K562 (cell line): ENCODE results near the gene AZU1. TPM values are rescaled to one million over a fixed set of nuclear protein-coding genes. Genes with fewer than 3 reads are reported as not detected.
A peak's percentile ranks its signal among the peaks of the same experiment; 100 is the strongest.

ENCODE experiments used
- ATAC-seq: fragments of 200-7000 bp; cut with Tn5 transposase; 3 replicates; pipeline ENCODE4 v1.9.1; 2020; ENCODE audit warnings: moderate library complexity
- BruUV-seq: library from RNA; stranded (reverse); fragments of 400-500 nt; replicated peaks from 2 replicates; lab custom pipeline; 2021; lab: Mats Ljungman, UMichigan
- CTCF ChIA-PET: fragments of 300-600 bp; formaldehyde crosslinking; extraction: SDS; loops from one replicate; lab custom pipeline; 2021; ENCODE audit warnings: low intra/inter-chr PET ratio; lab: Yijun Ruan, JAX
- POLR2A ChIA-PET: fragments of 300-600, 350-650 bp; sonication (Branson Sonifier 250); formaldehyde crosslinking; extraction: SDS; loops from one replicate; lab custom pipeline; 2021; ENCODE audit warnings: antibody characterized with exemption, inconsistent platforms; lab: Yijun Ruan, JAX
- DNase-seq, 4 experiments: peaks; one replicate each; pipeline versions ENCODE4 v3.0.0 to v3.0.0-alpha.2; 2011 to 2018; ENCODE audit warnings: low spot score in 3 of 4, mixed read lengths in 3 of 4; ENCODE audit errors: extremely low read depth in 1 of 4
- FAIRE-seq: peaks from 2 replicates; lab custom pipeline; 2011; peaks lifted over from hg19 to GRCh38; lab: Jason Lieb, UNC
- H2AFZ ChIP-seq: 2 replicates; pipeline ENCODE4 v1.6.0; 2011; ENCODE audit warnings: low read depth, low read length, control low read depth, inconsistent platforms
- H3K27ac ChIP-seq: fragments of 200-600 bp; 3 replicates; pipeline ENCODE4 v1.8.0; 2011; ENCODE audit warnings: low read depth, mild to moderate bottlenecking, control low read depth, inconsistent platforms, low read length, moderate library complexity, mixed read lengths; ENCODE audit errors: extremely low read depth
- H3K27me3 ChIP-seq, 2 experiments: fragments of 300-600 bp in 1 of 2; 2 replicates in 1 of 2; 3 replicates in 1 of 2; pipeline versions ENCODE4 v1.6.0 to v1.8.0; 2011; ENCODE audit warnings: inconsistent platforms in 2 of 2, low read length in 2 of 2, mild to moderate bottlenecking in 1 of 2, mixed read lengths in 1 of 2, moderate library complexity in 1 of 2; ENCODE audit not compliant: control insufficient read depth in 2 of 2, insufficient read depth in 2 of 2
- H3K36me3 ChIP-seq: fragments of 300-600 bp; 3 replicates; pipeline ENCODE4 v1.8.0; 2011; ENCODE audit warnings: mild to moderate bottlenecking, low read length, inconsistent platforms; ENCODE audit not compliant: control insufficient read depth, insufficient read depth
- H3K4me1 ChIP-seq, 2 experiments: fragments of 200-600 bp in 1 of 2; replicated peaks in 1 of 2; 2 replicates in 1 of 2; 3 replicates in 1 of 2; pipeline versions ENCODE4 v1.5.1 to v1.8.0; 2011; ENCODE audit warnings: inconsistent platforms in 2 of 2, low read length in 2 of 2, mild to moderate bottlenecking in 1 of 2, mixed read lengths in 1 of 2, moderate library complexity in 1 of 2; ENCODE audit not compliant: control insufficient read depth in 2 of 2, insufficient read depth in 2 of 2
- H3K4me2 ChIP-seq: 2 replicates; pipeline ENCODE4 v1.6.1; 2011; ENCODE audit warnings: low read length, control low read depth, inconsistent platforms, mixed read lengths; ENCODE audit not compliant: insufficient read depth
- H3K4me3 ChIP-seq: fragments of 200-600 bp; sonication (generic), shearing (Covaris generic); 2 replicates; pipeline ENCODE4 v1.5.1; 2016; ENCODE audit warnings: control low read depth, inconsistent platforms
- H3K79me2 ChIP-seq: fragments of 200-600 bp; 3 replicates; pipeline ENCODE4 v1.8.0; 2011; ENCODE audit warnings: low read length, inconsistent platforms; ENCODE audit not compliant: control insufficient read depth, insufficient read depth
- H3K9ac ChIP-seq, 2 experiments: 2 replicates each; pipeline versions ENCODE4 v1.6.0 to v1.6.1; 2011; ENCODE audit warnings: low read depth in 2 of 2, low read length in 2 of 2, control low read depth in 1 of 2, inconsistent platforms in 1 of 2, mild to moderate bottlenecking in 1 of 2, mixed read lengths in 1 of 2; ENCODE audit not compliant: insufficient read depth in 1 of 2
- H3K9me1 ChIP-seq: one replicate; pipeline ENCODE4 v1.6.0; 2011; ENCODE audit warnings: inconsistent platforms, mild to moderate bottlenecking, low read length, moderate library complexity; ENCODE audit not compliant: control insufficient read depth, insufficient read depth
- H3K9me3 ChIP-seq: replicated peaks from 2 replicates; pipeline ENCODE4 v1.5.1; 2011; ENCODE audit warnings: low read depth, low read length, inconsistent platforms; ENCODE audit not compliant: control insufficient read depth, insufficient read depth
- H4K20me1 ChIP-seq: replicated peaks from 2 replicates; pipeline ENCODE4 v1.6.1; 2011; ENCODE audit warnings: low read length, inconsistent platforms, mixed read lengths; ENCODE audit not compliant: control insufficient read depth, insufficient read depth
- ADNP ChIP-seq: fragments of 200-800 bp; sonication (Bioruptor generic); IDR thresholded peaks from 2 replicates; pipeline ENCODE4 v1.6.1; 2016; ENCODE audit warnings: missing genetic modification characterization, missing compliant biosample characterization
- ARID1B ChIP-seq: fragments of 450-650 bp; IDR thresholded peaks from 2 replicates; pipeline ENCODE4 v1.6.1; 2016; ENCODE audit warnings: antibody characterized with exemption, mild to moderate bottlenecking, inconsistent platforms
- BDP1 ChIP-seq: IDR thresholded peaks from 3 replicates; pipeline ENCODE4 v1.6.1; 2011; ENCODE audit not compliant: insufficient read length, insufficient read depth
- BRCA1 ChIP-seq, 2 experiments: fragments of 450-650 bp in 1 of 2; sonication (generic) in 1 of 2; formaldehyde crosslinking in 1 of 2; IDR thresholded peaks; 2 replicates each; pipeline versions ENCODE4 v1.5.0 to v1.6.1; 2017 to 2020; ENCODE audit warnings: mild to moderate bottlenecking in 1 of 2, missing genetic modification reagents in 1 of 2
- FIP1L1 ChIP-seq: fragments of 200-400 bp; formaldehyde crosslinking; IDR thresholded peaks from 2 replicates; pipeline ENCODE4 v1.6.1; 2018; ENCODE audit warnings: mild to moderate bottlenecking, low read depth, low read length; ENCODE audit not compliant: poor library complexity, severe bottlenecking
- HDGF ChIP-seq: fragments of 450-650 bp; IDR thresholded peaks from 2 replicates; pipeline ENCODE4 v1.6.1; 2016
- HIVEP1 ChIP-seq: fragments of 250-450 bp; sonication (Bioruptor Pico); IDR thresholded peaks from 2 replicates; pipeline ENCODE4 v1.4.0; 2020; ENCODE audit warnings: mild to moderate bottlenecking
- OTX1 ChIP-seq: fragments of 450-650 bp; formaldehyde crosslinking; IDR thresholded peaks from 2 replicates; pipeline ENCODE4 v1.4.0; 2022; ENCODE audit warnings: mild to moderate bottlenecking
- POLR2G ChIP-seq: fragments of 200-400 bp; formaldehyde crosslinking; IDR thresholded peaks from 2 replicates; pipeline ENCODE4 v1.6.1; 2017; ENCODE audit warnings: low read depth, mild to moderate bottlenecking, antibody characterized with exemption, low read length, moderate library complexity
- RBM22 ChIP-seq: fragments of 200-400 bp; formaldehyde crosslinking; IDR thresholded peaks from 2 replicates; pipeline ENCODE4 v1.6.1; 2018; ENCODE audit warnings: low read length, low read depth; ENCODE audit not compliant: poor library complexity, severe bottlenecking
- SIN3A ChIP-seq, 2 experiments: fragments of 150-350 bp in 1 of 2; IDR thresholded peaks; 2 replicates each; pipeline ENCODE4 v1.6.1; 2011 to 2016; ENCODE audit warnings: borderline replicate concordance in 2 of 2, low read depth in 2 of 2, low read length in 2 of 2, mild to moderate bottlenecking in 2 of 2, moderate library complexity in 2 of 2; ENCODE audit not compliant: control insufficient read depth in 1 of 2
- SIX5 ChIP-seq, 2 experiments: IDR thresholded peaks; 2 replicates each; pipeline ENCODE4 v1.6.1; 2011; ENCODE audit warnings: low read length in 2 of 2, borderline replicate concordance in 1 of 2, low read depth in 1 of 2, mild to moderate bottlenecking in 1 of 2, moderate library complexity in 1 of 2; ENCODE audit not compliant: insufficient read depth in 1 of 2
- U2AF1 ChIP-seq: fragments of 200-400 bp; formaldehyde crosslinking; optimal IDR thresholded peaks from 2 replicates; pipeline ENCODE3; 2017; ENCODE audit warnings: mild to moderate bottlenecking, low read depth, low read length, moderate library complexity
- USF2 ChIP-seq: sonication (generic); formaldehyde crosslinking; IDR thresholded peaks from 2 replicates; pipeline ENCODE4 v1.5.0; 2020; ENCODE audit warnings: missing genetic modification reagents
- ZFP91 ChIP-seq: sonication (generic); formaldehyde crosslinking; IDR thresholded peaks from 2 replicates; pipeline ENCODE4 v1.8.0; 2022; ENCODE audit warnings: mild to moderate bottlenecking, missing genetic modification reagents
- WGBS: fragments of 100-300 bp; shearing (Covaris generic); methylation state at CpG from one replicate; pipeline ENCODE4 v1.1.6; 2016; ENCODE audit warnings: low coverage, mixed read lengths; ENCODE audit not compliant: insufficient coverage; ENCODE audit errors: missing lambda C conversion rate; 5-methylcytosine and 5-hydroxymethylcytosine counted together
- in situ Hi-C: fragments of 300-500 bp; cut with MboI; formaldehyde crosslinking; loops from 4 replicates; pipeline ENCODE4 v1.15.0; 2018; ENCODE audit warnings: inconsistent platforms, mixed read lengths
- intact Hi-C: fragments of 100-400 bp; cut with micrococcal nuclease; formaldehyde crosslinking; loops from 2 replicates; pipeline ENCODE4 v1.14.2; 2022
- polyA plus RNA-seq, 8 experiments: library from polyadenylated mRNA; depleted of rRNA in 4 of 8; stranded (reverse) in 5 of 8; unstranded in 3 of 8; fragments of >200 nt; fragmentation: Nextera tagmentation in 2 of 8; fragmentation: Illumina TruSeq in 1 of 8; extraction: Ambion mirVana in 2 of 8; extraction: Trizol in 1 of 8; gene quantifications; 2 replicates each; pipeline versions ENCODE4 v1.2.1 to v1.2.3, GENCODE V29; 2011 to 2014; ENCODE audit warnings: inconsistent platforms in 1 of 8, missing spikeins in 1 of 8
- total RNA-seq, 7 experiments: library from RNA; depleted of rRNA in 6 of 7; stranded (reverse); fragments of >200 nt in 6 of 7; fragmentation: Illumina TruSeq in 2 of 7; extraction: Trizol in 2 of 7; gene quantifications; 2 replicates each; pipeline versions ENCODE4 v1.2.1 to v1.2.3, GENCODE V29; 2011 to 2021; ENCODE audit warnings: low replicate concordance in 1 of 7
- TF ChIP-seq, protein P1 (sequence below): fragments of 250-450 bp; sonication (Bioruptor Pico); IDR thresholded peaks from 2 replicates; pipeline ENCODE4 v1.8.0; 2021; ENCODE audit warnings: moderate library complexity, mild to moderate bottlenecking, inconsistent platforms
- TF ChIP-seq, protein P2 (sequence below): sonication (generic); formaldehyde crosslinking; IDR thresholded peaks from 2 replicates; pipeline ENCODE4 v1.8.1; 2023; ENCODE audit warnings: mild to moderate bottlenecking, missing genetic modification reagents, moderate library complexity

AZU1 gene
- total and polyA plus RNA-seq, 9 of the 15 experiments (the other 6 are each of a cell fraction or from before 2014, with no cell fraction given) = 0.29 to 1.9 (median 0.59) TPM; not detected in 3

- no TSS peak for BruUV-seq
- Histone ChIP-seq H3K9ac (peak overlapping the region; percentile 98 to 99), H3K79me2 (peaks cover 73% of the 10 kb centered on the region), H3K9me3 (peaks cover 3% of the 10 kb centered on the region; the same call in 1 of the 2 replicates), H3K4me1 (peaks cover 24 to 82% of the 10 kb centered on the region in 2 experiments), H3K36me3 (peaks cover 55% of the 10 kb centered on the region), H3K9me1 (peaks cover 16% of the 10 kb centered on the region), H3K27ac (peak overlapping the region; percentile 98), H3K4me2 (peak overlapping the region; percentile 85), H3K4me3 (peak overlapping the region; percentile 99), H4K20me1 (peaks cover 55% of the 10 kb centered on the region), H2AFZ (no peak overlapping the region), H3K27me3 (no peaks in the 10 kb centered on the region)
- DNase-seq = peak in 2 of 4 experiments; percentile 36 to 39
- POLR2A ChIA-PET = interaction anchor here (0.6 to 2.4 kb wide), 14 partner anchors 10 to 343 kb away, joined by 3 to 20 read pairs (median 4); no protein-coding TSS in a partner anchor
- FAIRE-seq = no peak
- CTCF ChIA-PET = interaction anchor here (0.6 to 1.1 kb wide), 2 partner anchors 27 to 126 kb away, joined by 3 to 4 read pairs; no protein-coding TSS in a partner anchor
- intact Hi-C loops = loop anchor here (1.0 kb wide), 1 partner anchor 27 kb away; no protein-coding TSS in a partner anchor
- under 1% methylated on average over 36 of the region's 44 CpGs for WGBS
- ATAC-seq = peak; percentile 2
- in situ Hi-C loops = no loop called here
- TF ChIP-seq U2AF1 (no peak), HIVEP1 (CRISPR knock-in tag) (no peak), BRCA1 (IDR thresholded peaks at IDR 0.05) (no peak), BRCA1 (CRISPR knock-in tag; IDR thresholded peaks at IDR 0.05) (0 out of 2 replicates have a peak, but pooled peaks have one; percentile 67), ARID1B (no peak), SIN3A (IDR thresholded peaks at IDR 0.05; ENCODE audit: borderline replicate concordance in 2 of 2, control insufficient read depth in 1 of 2, low read depth in 2 of 2, low read length in 2 of 2) (peak in 1 of 2 experiments; percentile 79; a peak in 1 of 4 replicates), ZFP91 (CRISPR knock-in tag) (no peak), OTX1 (CRISPR knock-in tag) (no peak), USF2 (no peak), RBM22 (peak; percentile 65), FIP1L1 (peak; percentile 47), BDP1 (no peak), POLR2G (peak; percentile 82), ADNP (tag) (no peak), SIX5 (IDR thresholded peaks at IDR 0.05; ENCODE audit: borderline replicate concordance in 1 of 2, insufficient read depth in 1 of 2, low read depth in 1 of 2, low read length in 2 of 2) (no peak), HDGF (no peak)
- TF ChIP-seq, protein P1, sequence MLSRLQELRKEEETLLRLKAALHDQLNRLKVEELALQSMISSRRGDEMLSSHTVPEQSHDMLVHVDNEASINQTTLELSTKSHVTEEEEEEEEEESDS (CRISPR knock-in tag) = no peak
- TF ChIP-seq, protein P2, sequence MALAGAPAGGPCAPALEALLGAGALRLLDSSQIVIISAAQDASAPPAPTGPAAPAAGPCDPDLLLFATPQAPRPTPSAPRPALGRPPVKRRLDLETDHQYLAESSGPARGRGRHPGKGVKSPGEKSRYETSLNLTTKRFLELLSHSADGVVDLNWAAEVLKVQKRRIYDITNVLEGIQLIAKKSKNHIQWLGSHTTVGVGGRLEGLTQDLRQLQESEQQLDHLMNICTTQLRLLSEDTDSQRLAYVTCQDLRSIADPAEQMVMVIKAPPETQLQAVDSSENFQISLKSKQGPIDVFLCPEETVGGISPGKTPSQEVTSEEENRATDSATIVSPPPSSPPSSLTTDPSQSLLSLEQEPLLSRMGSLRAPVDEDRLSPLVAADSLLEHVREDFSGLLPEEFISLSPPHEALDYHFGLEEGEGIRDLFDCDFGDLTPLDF (CRISPR knock-in tag) = peak; percentile 47; the same call in 1 of the 2 replicates
Measured at GRCh38 chr19:798415-799075, 29.1 kb upstream of the AZU1 start.
